ENCODE results near the gene UBE2G2.

UBE2G2 gene

DNA sequence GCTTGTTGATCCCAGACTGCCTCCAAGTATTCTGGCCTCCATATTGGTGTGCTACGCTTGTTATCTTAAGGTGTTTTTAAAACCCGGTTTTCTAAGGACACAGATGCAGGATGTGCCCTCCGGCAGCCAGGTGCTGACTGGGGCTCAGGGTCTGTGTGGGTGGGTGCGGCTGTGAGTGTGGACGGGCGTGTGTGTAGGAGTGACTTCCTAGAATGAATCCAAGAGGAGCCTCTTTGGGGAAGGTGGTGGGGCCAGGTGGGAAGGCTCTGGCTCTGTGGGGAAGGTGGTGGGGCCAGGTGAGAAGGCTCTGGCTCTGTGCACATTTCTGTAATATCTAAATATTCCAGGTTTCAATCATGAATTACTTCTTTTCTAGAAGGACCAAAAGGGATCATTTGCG is 77.4 kb downstream of the UBE2G2 start:
- DNase-seq: no peak

DNA sequence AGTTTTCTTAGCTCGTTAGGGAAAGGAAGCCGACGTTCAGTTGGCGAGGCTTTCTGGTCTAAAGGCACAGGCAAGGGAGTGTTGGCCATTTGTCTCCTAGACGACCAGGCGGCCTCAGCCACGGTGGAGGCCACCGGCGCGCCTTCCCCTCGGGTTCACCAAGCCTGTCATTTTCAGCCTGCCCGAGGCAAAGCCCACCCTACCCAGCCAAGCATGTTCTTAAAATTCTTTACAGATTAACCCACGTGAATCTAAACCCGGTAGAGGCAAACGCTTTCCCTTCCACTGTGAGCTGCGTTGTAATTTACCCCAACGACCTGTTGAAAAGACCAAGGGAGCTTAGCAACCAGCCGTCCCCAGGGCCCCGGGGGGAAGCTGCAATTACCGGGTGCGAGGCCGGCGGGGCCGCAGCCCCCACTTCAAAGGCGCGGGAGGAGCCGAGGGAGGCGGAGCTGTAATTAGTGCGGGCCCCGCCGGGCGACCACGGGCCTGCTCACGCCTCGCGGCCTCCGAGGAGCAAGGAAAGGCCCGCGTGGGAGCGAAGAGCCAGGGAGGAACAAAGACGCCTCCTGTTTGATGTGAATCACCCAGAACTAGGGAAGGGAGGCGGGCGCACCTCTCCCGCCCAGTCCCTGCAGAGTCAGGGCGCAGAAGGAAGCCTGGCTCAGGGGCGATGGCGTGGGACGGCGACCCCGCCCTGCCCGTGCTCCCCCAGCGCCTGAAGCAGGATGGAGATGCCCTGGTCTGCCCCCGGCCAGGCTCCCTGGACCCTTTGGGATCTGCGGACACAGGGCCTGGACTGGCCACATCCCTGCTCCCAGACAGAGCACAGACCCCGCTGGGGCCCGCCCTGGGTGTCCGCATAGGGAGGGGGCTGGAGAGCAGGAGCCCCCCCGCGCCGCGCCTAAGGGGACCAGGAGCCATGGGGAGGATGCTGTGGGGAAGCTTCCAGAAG is 78.2 kb downstream of the UBE2G2 start:
- DNase-seq: no peak

DNA sequence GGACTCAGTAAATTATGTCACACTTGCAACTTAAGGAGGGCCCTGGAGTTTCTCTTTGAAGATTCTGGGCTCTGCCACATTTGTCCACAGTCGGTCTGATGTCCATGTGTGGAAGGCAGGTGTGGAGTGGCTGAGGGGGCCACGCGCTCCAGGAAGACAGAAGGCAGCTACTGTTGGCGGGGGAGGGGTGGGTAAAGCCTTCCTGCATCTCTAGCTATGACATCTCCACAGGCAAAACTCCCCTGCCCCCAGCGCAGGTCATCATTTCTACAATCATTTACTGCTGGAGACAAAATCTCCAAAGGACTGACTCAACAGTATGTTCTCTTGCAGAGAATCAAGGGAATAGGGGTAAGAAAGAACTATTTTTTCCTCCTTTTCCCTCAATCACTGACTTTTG is 78.9 kb downstream of the UBE2G2 start:
- no peak for DNase-seq

DNA sequence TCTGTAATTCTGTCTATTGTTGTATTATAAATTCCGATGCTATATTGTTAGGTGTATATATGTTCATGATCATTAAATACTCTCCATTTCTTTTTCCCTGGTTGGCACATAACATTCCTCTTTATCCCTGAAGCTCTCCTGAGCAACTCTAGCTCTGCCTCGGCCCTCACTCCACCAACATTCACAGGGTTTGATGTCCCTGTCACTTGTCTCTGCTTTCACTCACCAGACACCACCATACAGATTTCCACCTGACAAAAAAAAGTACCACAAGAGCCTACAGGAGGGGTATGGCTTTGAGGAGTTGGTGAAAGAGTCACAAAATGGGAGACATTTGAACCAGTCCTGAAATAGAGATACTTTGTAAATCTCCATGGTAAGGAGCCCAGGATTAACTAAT is 81.5 kb downstream of the UBE2G2 start:
- DNase-seq: no peak

Measured in effector CD8-positive, alpha-beta T cell (primary cell).